C4-2B (cell line): ENCODE results near the gene HOXA1.

Experiments
- ZFX ChIP-seq: fragments of 450-650 bp; IDR thresholded peaks from 2 replicates; pipeline ENCODE4 v1.6.1; 2017
- TF ChIP-seq, protein P1 (sequence below): fragments of 450-650 bp; conservative IDR thresholded peaks from 2 replicates; pipeline ENCODE4 v1.5.1; 2017; ENCODE audit warnings: mild to moderate bottlenecking

DNA sequence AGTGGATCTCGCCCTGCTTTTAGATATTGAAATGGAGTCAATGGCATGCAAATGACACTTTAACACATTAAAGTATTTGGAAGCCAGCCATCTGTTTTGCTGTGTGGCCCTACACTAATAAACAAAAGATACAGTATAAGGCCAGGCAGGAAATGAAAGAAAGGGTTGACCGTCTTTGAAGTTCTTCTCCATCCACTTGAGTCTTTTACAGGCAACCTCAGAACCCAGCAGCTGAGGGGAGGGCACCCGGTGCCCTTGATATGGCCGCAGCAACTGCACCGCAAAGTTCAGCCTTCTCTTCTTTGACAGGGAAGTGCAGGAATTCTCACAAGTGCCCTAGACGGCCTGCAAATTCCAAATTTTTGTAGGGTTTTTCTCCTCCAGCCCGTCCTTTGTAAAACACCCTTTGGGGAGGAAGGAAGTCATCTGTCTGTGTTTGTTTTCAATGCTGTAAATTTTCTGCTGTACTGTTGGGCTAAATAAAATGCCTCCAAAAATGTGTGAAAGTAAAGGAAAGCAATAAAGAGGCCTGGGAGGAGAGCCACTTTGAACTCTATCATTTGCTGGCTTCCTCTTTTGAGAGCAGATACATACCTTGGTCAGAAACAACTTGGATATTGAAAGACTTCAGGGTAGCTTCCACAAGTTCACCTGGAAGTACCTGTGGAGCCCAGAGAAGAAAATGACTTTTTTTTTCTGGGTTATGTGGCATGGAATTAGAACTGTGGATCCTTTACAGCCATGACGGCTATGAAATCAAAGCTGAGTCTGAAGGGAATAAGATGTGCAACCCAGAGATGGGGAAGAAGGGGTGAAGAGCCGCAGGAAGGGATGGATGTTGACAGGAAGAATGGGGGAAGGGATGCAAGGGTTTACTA, 3.6 kb downstream of the HOXA1 start:
- TF ChIP-seq, protein P1, sequence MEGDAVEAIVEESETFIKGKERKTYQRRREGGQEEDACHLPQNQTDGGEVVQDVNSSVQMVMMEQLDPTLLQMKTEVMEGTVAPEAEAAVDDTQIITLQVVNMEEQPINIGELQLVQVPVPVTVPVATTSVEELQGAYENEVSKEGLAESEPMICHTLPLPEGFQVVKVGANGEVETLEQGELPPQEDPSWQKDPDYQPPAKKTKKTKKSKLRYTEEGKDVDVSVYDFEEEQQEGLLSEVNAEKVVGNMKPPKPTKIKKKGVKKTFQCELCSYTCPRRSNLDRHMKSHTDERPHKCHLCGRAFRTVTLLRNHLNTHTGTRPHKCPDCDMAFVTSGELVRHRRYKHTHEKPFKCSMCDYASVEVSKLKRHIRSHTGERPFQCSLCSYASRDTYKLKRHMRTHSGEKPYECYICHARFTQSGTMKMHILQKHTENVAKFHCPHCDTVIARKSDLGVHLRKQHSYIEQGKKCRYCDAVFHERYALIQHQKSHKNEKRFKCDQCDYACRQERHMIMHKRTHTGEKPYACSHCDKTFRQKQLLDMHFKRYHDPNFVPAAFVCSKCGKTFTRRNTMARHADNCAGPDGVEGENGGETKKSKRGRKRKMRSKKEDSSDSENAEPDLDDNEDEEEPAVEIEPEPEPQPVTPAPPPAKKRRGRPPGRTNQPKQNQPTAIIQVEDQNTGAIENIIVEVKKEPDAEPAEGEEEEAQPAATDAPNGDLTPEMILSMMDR, result no peak
- TF ChIP-seq ZFX, result no peak
